ENCODE data around the gene GNAS.

GNAS gene

DNA sequence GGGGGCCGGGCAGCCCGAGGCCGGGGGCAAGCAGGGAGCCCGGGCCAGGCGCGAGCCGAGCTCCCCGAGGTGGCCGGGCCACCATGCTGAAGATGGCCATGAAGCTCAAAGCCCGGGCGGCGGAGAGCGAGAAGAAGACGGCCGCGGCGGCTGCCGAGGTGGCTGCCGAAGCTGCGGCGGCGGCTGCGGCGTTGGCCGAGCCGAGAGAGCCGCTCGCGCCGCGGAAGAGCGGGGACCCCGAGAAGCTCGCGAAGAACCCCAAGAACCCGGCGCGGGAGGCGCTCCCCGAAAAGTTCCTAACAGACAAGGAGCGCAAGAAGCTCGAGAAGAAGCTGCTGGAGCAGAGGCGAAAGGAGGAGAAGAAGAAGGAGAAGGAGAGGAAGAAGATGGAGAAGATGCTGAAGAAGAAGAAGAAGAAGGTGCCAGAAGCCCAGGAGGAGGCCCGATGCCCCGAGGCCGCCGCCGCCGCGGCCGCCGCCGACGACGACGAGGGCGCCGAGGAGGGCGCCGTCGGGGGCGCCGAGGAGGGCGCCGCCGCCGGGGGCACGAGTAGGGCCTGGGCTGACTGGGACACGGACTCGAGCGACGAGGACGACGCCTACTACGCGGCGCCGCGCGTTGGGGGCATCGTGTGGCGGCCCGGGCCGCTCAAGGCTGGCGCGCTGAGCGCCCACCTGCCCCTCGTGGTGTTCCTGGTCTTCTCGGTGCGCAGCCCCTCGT lies 37.4 kb downstream of the GNAS start:
- no peaks in the 10 kb centered on the region for H3K9me3 ChIP-seq
- TF ChIP-seq, protein P1, sequence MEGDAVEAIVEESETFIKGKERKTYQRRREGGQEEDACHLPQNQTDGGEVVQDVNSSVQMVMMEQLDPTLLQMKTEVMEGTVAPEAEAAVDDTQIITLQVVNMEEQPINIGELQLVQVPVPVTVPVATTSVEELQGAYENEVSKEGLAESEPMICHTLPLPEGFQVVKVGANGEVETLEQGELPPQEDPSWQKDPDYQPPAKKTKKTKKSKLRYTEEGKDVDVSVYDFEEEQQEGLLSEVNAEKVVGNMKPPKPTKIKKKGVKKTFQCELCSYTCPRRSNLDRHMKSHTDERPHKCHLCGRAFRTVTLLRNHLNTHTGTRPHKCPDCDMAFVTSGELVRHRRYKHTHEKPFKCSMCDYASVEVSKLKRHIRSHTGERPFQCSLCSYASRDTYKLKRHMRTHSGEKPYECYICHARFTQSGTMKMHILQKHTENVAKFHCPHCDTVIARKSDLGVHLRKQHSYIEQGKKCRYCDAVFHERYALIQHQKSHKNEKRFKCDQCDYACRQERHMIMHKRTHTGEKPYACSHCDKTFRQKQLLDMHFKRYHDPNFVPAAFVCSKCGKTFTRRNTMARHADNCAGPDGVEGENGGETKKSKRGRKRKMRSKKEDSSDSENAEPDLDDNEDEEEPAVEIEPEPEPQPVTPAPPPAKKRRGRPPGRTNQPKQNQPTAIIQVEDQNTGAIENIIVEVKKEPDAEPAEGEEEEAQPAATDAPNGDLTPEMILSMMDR (IDR thresholded peaks at IDR 0.05): no peak

DNA sequence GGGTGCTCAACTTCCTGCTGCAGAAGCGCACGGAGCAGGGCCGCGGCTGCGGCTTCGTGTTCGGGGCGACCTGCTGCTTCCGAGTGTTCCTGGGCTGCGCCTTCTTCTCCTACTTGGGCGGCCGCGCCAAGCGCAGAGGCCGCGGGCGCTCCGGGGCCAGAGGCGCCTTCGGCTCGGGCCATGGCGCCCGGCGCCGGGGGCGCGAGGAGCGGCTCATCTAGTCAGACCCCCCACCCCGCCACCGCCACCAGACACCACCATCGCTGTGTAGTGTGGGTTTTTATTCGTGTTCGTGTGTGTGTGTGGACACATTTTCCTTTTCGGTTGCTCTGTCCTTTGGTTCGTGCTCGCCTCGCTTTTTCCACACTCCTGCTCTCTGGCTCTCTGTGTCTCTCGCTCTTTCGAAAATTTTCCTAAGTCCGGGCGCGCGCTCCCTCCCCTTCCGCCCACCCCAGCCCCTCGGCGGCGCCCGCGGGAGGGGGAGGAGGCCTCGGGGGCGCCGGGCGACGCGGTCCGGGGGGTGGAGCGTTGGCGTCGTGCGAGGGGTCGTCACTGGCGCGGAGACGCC lies 38.1 kb downstream of the GNAS start:
- Histone ChIP-seq H3K4me1 (ENCODE audit: control insufficient read depth in 1 of 2, insufficient read depth in 1 of 2, low read depth in 1 of 2, low read length in 1 of 2) (peaks cover 22 to 29% of the 10 kb centered on the region in 2 experiments), H3K27ac (peak overlapping the region; percentile 85), H3K27me3 (peaks cover 16% of the 10 kb centered on the region), H3K4me3 (ENCODE audit: low read depth in 1 of 2, low read length in 1 of 2) (peak overlapping the region; percentile 63 to 75), H3K36me3 (no peaks in the 10 kb centered on the region), H3K9me3 (no peaks in the 10 kb centered on the region)
- TF ChIP-seq, protein P1 (IDR thresholded peaks at IDR 0.05): no peak

More for the DNA sequence above, 37.4 kb downstream of the GNAS start:
- H3K4me1 ChIP-seq (ENCODE audit: control insufficient read depth in 1 of 2, insufficient read depth in 1 of 2, low read depth in 1 of 2, low read length in 1 of 2): peaks cover 22 to 24% of the 10 kb centered on the region in 2 experiments
- peak overlapping the region; percentile 63 to 75 for H3K4me3 ChIP-seq (ENCODE audit: low read depth in 1 of 2, low read length in 1 of 2)
- H3K27ac ChIP-seq: peak overlapping the region; percentile 85
- H3K36me3 ChIP-seq: no peaks in the 10 kb centered on the region
- H3K27me3 ChIP-seq: peaks cover 16% of the 10 kb centered on the region

DNA sequence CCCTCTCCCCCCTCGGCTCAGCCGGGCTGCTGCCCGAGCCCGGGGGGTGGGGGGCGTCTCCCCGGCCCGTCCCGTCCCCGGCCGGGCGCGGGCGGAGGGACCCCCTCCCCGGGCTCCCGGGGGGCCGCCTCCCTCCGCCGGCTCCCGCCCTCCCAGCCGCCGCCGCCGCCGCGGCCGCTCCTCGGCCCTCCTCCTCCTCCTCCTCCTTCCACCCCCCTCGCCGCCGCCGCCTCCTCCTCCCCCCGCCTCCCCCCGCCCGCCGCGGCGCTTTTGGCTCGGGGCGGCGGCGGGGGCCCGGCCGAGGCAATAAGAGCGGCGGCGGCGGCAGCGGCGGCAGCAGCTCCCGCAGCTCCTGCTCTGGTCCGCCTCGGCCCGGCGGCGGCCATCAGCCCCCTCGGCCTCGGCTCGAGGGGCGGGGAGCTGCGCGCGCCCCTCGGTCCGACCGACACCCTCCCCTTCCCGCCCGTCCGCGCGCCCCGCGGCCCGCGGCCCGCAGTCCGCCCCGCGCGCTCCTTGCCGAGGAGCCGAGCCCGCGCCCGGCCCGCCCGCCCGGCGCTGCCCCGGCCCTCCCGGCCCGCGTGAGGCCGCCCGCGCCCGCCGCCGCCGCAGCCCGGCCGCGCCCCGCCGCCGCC lies 38.7 kb downstream of the GNAS start:
- Histone ChIP-seq H3K27me3 (peaks cover 16% of the 10 kb centered on the region), H3K4me1 (ENCODE audit: control insufficient read depth in 1 of 2, insufficient read depth in 1 of 2, low read depth in 1 of 2, low read length in 1 of 2) (peaks cover 22 to 31% of the 10 kb centered on the region in 2 experiments), H3K4me3 (ENCODE audit: low read depth in 1 of 2, low read length in 1 of 2) (peak overlapping the region; percentile 63 to 85), H3K36me3 (peaks cover 6% of the 10 kb centered on the region), H3K27ac (peak overlapping the region; percentile 85), H3K9me3 (no peaks in the 10 kb centered on the region)
- TF ChIP-seq, protein P1 (IDR thresholded peaks at IDR 0.05): no peak

DNA sequence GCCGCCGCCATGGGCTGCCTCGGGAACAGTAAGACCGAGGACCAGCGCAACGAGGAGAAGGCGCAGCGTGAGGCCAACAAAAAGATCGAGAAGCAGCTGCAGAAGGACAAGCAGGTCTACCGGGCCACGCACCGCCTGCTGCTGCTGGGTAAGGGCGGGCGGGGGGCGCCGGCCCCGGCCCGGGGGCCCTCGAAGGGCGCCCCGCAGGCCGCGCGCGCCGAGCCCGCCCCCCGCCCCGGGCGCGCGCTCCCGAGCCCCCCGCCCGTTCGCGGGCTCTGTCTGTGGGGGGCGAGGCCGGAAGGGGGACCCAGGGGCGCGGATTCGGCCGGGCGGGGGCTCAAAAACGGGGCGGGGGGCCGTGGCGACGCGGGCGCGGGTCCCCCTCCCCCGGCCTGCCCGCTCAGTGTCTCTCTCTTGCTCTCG lies 39.2 kb downstream of the GNAS start:
- peak overlapping the region; percentile 63 to 85 for H3K4me3 ChIP-seq (ENCODE audit: low read depth in 1 of 2, low read length in 1 of 2)
- H3K4me1 ChIP-seq (ENCODE audit: control insufficient read depth in 1 of 2, insufficient read depth in 1 of 2, low read depth in 1 of 2, low read length in 1 of 2): peaks cover 22 to 31% of the 10 kb centered on the region in 2 experiments
- TF ChIP-seq, protein P1 (IDR thresholded peaks at IDR 0.05): no peak
- H3K9me3 ChIP-seq: no peaks in the 10 kb centered on the region
- peaks cover 7% of the 10 kb centered on the region for H3K36me3 ChIP-seq
- peak overlapping the region; percentile 85 for H3K27ac ChIP-seq
- peaks cover 16% of the 10 kb centered on the region for H3K27me3 ChIP-seq

DNA sequence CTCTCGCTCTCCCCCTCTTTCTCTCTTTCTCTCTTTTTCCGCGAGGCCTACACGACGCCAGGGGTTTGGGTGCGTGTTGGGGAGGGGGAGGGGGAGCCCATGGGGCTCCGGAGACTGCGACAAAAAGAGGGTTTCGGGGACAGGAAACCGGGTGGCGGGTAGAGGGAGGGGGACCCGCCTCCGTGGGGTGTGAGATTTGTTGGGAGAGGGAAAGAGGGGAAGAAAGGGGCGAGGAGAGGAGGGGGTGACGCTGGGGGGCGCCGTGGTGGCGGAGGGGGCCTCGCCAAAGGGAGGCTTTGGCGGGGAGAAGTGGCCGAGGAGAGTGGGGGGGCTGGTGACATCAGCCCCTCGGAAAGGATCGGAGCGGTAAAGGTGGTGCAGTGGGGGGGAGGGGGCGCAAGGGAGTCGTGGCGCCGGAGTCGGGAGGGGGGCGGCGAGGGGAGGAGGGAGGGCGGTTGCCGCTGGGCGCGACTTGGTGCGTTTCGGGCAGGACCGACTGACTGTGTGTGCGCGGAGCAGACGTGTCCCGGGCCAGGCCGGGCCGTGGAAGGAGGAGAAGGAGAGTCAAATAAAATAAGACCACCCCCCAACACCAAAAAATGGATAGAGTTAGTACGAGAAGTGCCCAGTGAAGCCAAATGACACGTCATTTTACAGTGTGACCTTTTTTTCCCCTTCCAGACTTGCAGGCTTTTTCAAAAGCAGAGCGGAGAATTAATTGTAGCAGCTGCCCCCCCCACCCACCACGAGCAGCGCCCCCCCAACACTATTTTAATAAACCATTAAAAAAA lies 39.8 kb downstream of the GNAS start:
- peaks cover 11% of the 10 kb centered on the region for H3K36me3 ChIP-seq
- no peaks in the 10 kb centered on the region for H3K9me3 ChIP-seq
- H3K4me3 ChIP-seq (ENCODE audit: low read depth in 1 of 2, low read length in 1 of 2): peak overlapping the region; percentile 63 to 85
- H3K4me1 ChIP-seq (ENCODE audit: control insufficient read depth in 1 of 2, insufficient read depth in 1 of 2, low read depth in 1 of 2, low read length in 1 of 2): peaks cover 27 to 35% of the 10 kb centered on the region in 2 experiments
- H3K27ac ChIP-seq: peak overlapping the region; percentile 85
- peaks cover 16% of the 10 kb centered on the region for H3K27me3 ChIP-seq
- TF ChIP-seq, protein P1 (IDR thresholded peaks at IDR 0.05): no peak
